HepG2 (cell line): Measurements from ENCODE around the gene SOBP. TPM values are rescaled to one million over a fixed set of nuclear protein-coding genes. Genes with fewer than 3 reads are reported as not detected.

Source experiments
- ATAC-seq: fragments of 200-7000 bp; cut with Tn5 transposase; 3 replicates; pipeline ENCODE4 v1.9.1; 2020; ENCODE audit warnings: mild to moderate bottlenecking, moderate library complexity
- BruUV-seq: library from RNA; stranded (reverse); fragments of 400-500 nt; replicated peaks from 2 replicates; lab custom pipeline; 2021; lab: Mats Ljungman, UMichigan
- CTCF ChIA-PET: fragments of 300-600 bp; formaldehyde crosslinking; extraction: SDS; loops from one replicate; lab custom pipeline; 2021; ENCODE audit warnings: low total read pairs, inconsistent platforms, low intra/inter-chr PET ratio; lab: Yijun Ruan, JAX
- POLR2A ChIA-PET: fragments of 350-600 bp; sonication (Branson Sonifier 250); formaldehyde crosslinking; loops from one replicate; lab custom pipeline; 2020; ENCODE audit warnings: antibody characterized with exemption, inconsistent platforms; lab: Yijun Ruan, JAX
- DNase-seq: peaks from one replicate; pipeline ENCODE4 v3.0.0-alpha.2; 2015; ENCODE audit warnings: low spot score
- FAIRE-seq: peaks from 3 replicates; lab custom pipeline; 2011; peaks lifted over from hg19 to GRCh38; lab: Jason Lieb, UNC
- H2AFZ ChIP-seq: one replicate; pipeline ENCODE4 v1.6.1; 2011; ENCODE audit warnings: low read length, inconsistent platforms
- H3K27ac ChIP-seq: fragments of 300-600 bp; 3 replicates; pipeline ENCODE4 v1.8.0; 2011; ENCODE audit warnings: mixed run types, mild to moderate bottlenecking, mixed read lengths, low read length, inconsistent platforms; ENCODE audit not compliant: insufficient read depth; ENCODE audit errors: extremely low read length
- H3K27me3 ChIP-seq, 2 experiments: fragments of 200-600 bp in 1 of 2; 2 replicates in 1 of 2; 3 replicates in 1 of 2; pipeline versions ENCODE4 v1.6.0 to v1.8.0; 2011; ENCODE audit warnings: low read length in 2 of 2, mild to moderate bottlenecking in 2 of 2, moderate library complexity in 2 of 2, inconsistent platforms in 1 of 2; ENCODE audit not compliant: insufficient read depth in 2 of 2, control insufficient read depth in 1 of 2
- H3K36me3 ChIP-seq, 2 experiments: fragments of 200-600 bp in 1 of 2; replicated peaks in 1 of 2; 2 replicates in 1 of 2; 3 replicates in 1 of 2; pipeline versions ENCODE4 v1.5.1 to v1.8.0; 2011; ENCODE audit warnings: low read length in 2 of 2, inconsistent platforms in 1 of 2; ENCODE audit not compliant: insufficient read depth in 2 of 2, control insufficient read depth in 1 of 2
- H3K4me1 ChIP-seq: 2 replicates; pipeline ENCODE4 v1.5.1; 2012; ENCODE audit warnings: low read length, inconsistent platforms; ENCODE audit not compliant: insufficient read depth
- H3K4me2 ChIP-seq: 2 replicates; pipeline ENCODE4 v1.6.0; 2011; ENCODE audit warnings: low read depth, low read length, inconsistent platforms
- H3K4me3 ChIP-seq, 3 experiments: fragments of 200-600 bp in 1 of 3; sonication (generic), shearing (Covaris generic) in 1 of 3; replicated peaks in 1 of 3; 2 replicates each; pipeline ENCODE4 v1.5.1; 2011 to 2016; ENCODE audit warnings: low read length in 3 of 3, inconsistent platforms in 2 of 3, low read depth in 2 of 3, mild to moderate bottlenecking in 2 of 3, control low read depth in 1 of 3, mixed read lengths in 1 of 3; ENCODE audit not compliant: insufficient read depth in 1 of 3
- H3K79me2 ChIP-seq: one replicate; pipeline ENCODE4 v1.6.1; 2011; ENCODE audit warnings: low read length, inconsistent platforms; ENCODE audit not compliant: insufficient read depth
- H3K9ac ChIP-seq: 2 replicates; pipeline ENCODE4 v1.6.0; 2011; ENCODE audit warnings: mild to moderate bottlenecking, low read depth, low read length, inconsistent platforms; ENCODE audit not compliant: insufficient read depth
- H3K9me3 ChIP-seq: 2 replicates; pipeline ENCODE4 v1.5.1; 2012; ENCODE audit warnings: mild to moderate bottlenecking, low read length
- H4K20me1 ChIP-seq: 2 replicates; pipeline ENCODE4 v1.6.0; 2011; ENCODE audit warnings: inconsistent platforms, mild to moderate bottlenecking, low read length, moderate library complexity; ENCODE audit not compliant: insufficient read depth
- ATAD3A ChIP-seq: sonication (generic); formaldehyde crosslinking; IDR thresholded peaks from 2 replicates; pipeline ENCODE4 v1.4.0; 2020; ENCODE audit warnings: missing genetic modification reagents
- ATM ChIP-seq: fragments of 450-650 bp; IDR thresholded peaks from 2 replicates; pipeline ENCODE4 v1.7.1; 2017; ENCODE audit warnings: mild to moderate bottlenecking, borderline replicate concordance
- CREB3 ChIP-seq: sonication (generic); formaldehyde crosslinking; IDR thresholded peaks from 2 replicates; pipeline ENCODE4 v1.5.0; 2020; ENCODE audit warnings: missing genetic modification reagents
- GABPB1 ChIP-seq: IDR thresholded peaks from 2 replicates; pipeline ENCODE4 v1.6.1; 2016; ENCODE audit warnings: mild to moderate bottlenecking, missing genetic modification reagents, moderate library complexity, missing compliant biosample characterization
- KDM1A ChIP-seq: IDR thresholded peaks from 2 replicates; pipeline ENCODE4 v1.6.1; 2016; ENCODE audit warnings: missing compliant biosample characterization
- LBX2 ChIP-seq: sonication (generic); formaldehyde crosslinking; IDR thresholded peaks from 2 replicates; pipeline ENCODE4 v1.5.0; 2020; ENCODE audit warnings: missing genetic modification reagents, mild to moderate bottlenecking, borderline replicate concordance
- MAFF ChIP-seq: IDR thresholded peaks from 2 replicates; pipeline ENCODE4 v1.6.1; 2011; ENCODE audit warnings: low read depth, low read length, improper control_type of control experiment
- MED13 ChIP-seq: sonication (generic); formaldehyde crosslinking; IDR thresholded peaks from 2 replicates; pipeline ENCODE4 v1.5.0; 2020; ENCODE audit warnings: missing genetic modification reagents
- MTA1 ChIP-seq: sonication (generic); formaldehyde crosslinking; IDR thresholded peaks from 2 replicates; pipeline ENCODE4 v1.4.0; 2020; ENCODE audit warnings: missing genetic modification reagents, mild to moderate bottlenecking, borderline replicate concordance
- U2AF2 ChIP-seq: fragments of 200-400 bp; formaldehyde crosslinking; IDR thresholded peaks from 2 replicates; pipeline ENCODE4 v1.6.1; 2017; ENCODE audit warnings: low read depth, mild to moderate bottlenecking, low read length
- WIZ ChIP-seq: sonication (generic); formaldehyde crosslinking; IDR thresholded peaks from 2 replicates; pipeline ENCODE4 v1.5.1; 2020; ENCODE audit warnings: mild to moderate bottlenecking, missing genetic modification reagents
- ZMYM4 ChIP-seq: sonication (generic); formaldehyde crosslinking; IDR thresholded peaks from 2 replicates; pipeline ENCODE4 v1.8.1; 2023; ENCODE audit warnings: mild to moderate bottlenecking, missing genetic modification reagents
- ZNF557 ChIP-seq: sonication (generic); formaldehyde crosslinking; IDR thresholded peaks from 2 replicates; pipeline ENCODE4 v1.4.0; 2020; ENCODE audit warnings: missing genetic modification reagents
- ZNF558 ChIP-seq: sonication (generic); formaldehyde crosslinking; IDR thresholded peaks from 2 replicates; pipeline ENCODE4 v1.9.0; 2022; ENCODE audit warnings: mild to moderate bottlenecking, missing genetic modification reagents, borderline replicate concordance
- ZNF644 ChIP-seq: IDR thresholded peaks from 2 replicates; pipeline ENCODE4 v1.6.1; 2016; ENCODE audit warnings: low read depth
- ZNF784 ChIP-seq: sonication (generic); formaldehyde crosslinking; IDR thresholded peaks from 2 replicates; pipeline ENCODE4 v1.5.1; 2020; ENCODE audit warnings: missing genetic modification reagents, mild to moderate bottlenecking, borderline replicate concordance
- ZSCAN21 ChIP-seq: sonication (generic); formaldehyde crosslinking; IDR thresholded peaks from 2 replicates; pipeline ENCODE4 v1.8.0; 2022; ENCODE audit warnings: mild to moderate bottlenecking, missing genetic modification reagents, moderate library complexity, borderline replicate concordance
- WGBS: methylation state at CpG from one replicate; pipeline ENCODE4 v1.1.6; 2017; ENCODE audit warnings: low lambda C conversion rate; 5-methylcytosine and 5-hydroxymethylcytosine counted together
- in situ Hi-C: cut with HindIII; loops from 2 replicates; pipeline ENCODE4 v1.10.0; 2017; ENCODE audit warnings: low pct_unique_long_range_greater_than_20kb; ENCODE audit not compliant: extremely low pct_ligation_motif_present
- intact Hi-C: fragments of 100-400 bp; cut with micrococcal nuclease; formaldehyde crosslinking; loops from one replicate; pipeline ENCODE4 v1.10.0; 2022; ENCODE audit not compliant: unreplicated experiment
- polyA plus RNA-seq, 8 experiments: library from polyadenylated mRNA; depleted of rRNA in 3 of 8; stranded (reverse) in 7 of 8; unstranded in 1 of 8; fragments of >200 nt; fragmentation: Illumina TruSeq in 4 of 8; extraction: Trizol in 4 of 8; gene quantifications; 2 replicates each; pipeline versions ENCODE4 v1.2.1 to v1.2.3, GENCODE V29; 2011 to 2016; ENCODE audit warnings: low read depth in 4 of 8, missing spikeins in 1 of 8, mixed read lengths in 1 of 8; ENCODE audit not compliant: insufficient read depth in 1 of 8
- total RNA-seq, 5 experiments: library from RNA; depleted of rRNA; stranded (reverse); fragments of >200 nt; fragmentation: Illumina TruSeq; extraction: Trizol; gene quantifications; 2 replicates each; pipeline ENCODE4 v1.2.3, GENCODE V29; 2016; ENCODE audit warnings: low read depth in 1 of 5

Gene SOBP
- total and polyA plus RNA-seq, 2 of the 13 experiments (the other 11 are each of a cell fraction or from before 2014, with no cell fraction given), result 1.5 to 6.9 TPM

- peaks cover 15 to 27% of the 10 kb centered on the region in 2 experiments for H3K36me3 ChIP-seq
- 98% methylated on average over 40 of the region's 40 CpGs for WGBS
These were observed 145.2 kb downstream of the SOBP start for GRCh38 chr6:107635057-107635515.

GRCh38 chr6:107636486-107636885 lies 146.6 kb downstream of the SOBP start:
- CTCF ChIA-PET, result no interaction called here
- 95% methylated on average over 10 of the region's 10 CpGs for WGBS

More at GRCh38 chr6:107635057-107635515, 145.2 kb downstream of the SOBP start:
- Histone ChIP-seq H3K4me2 (no peak overlapping the region), H3K4me1 (no peaks in the 10 kb centered on the region), H3K27ac (no peak overlapping the region), H3K9ac (no peak overlapping the region), H2AFZ (no peak overlapping the region), H3K4me3 (no peak overlapping the region), H3K79me2 (no peaks in the 10 kb centered on the region), H3K27me3 (no peaks in the 10 kb centered on the region), H4K20me1 (no peaks in the 10 kb centered on the region), H3K9me3 (no peaks in the 10 kb centered on the region)
- ATAC-seq (no peak), FAIRE-seq (no peak), DNase-seq (no peak)
- BruUV-seq, result no TSS peak
- CTCF ChIA-PET, result no interaction called here
- no peak for TF ChIP-seq ATM
- TF ChIP-seq ZNF558 (CRISPR knock-in tag), result no peak
- TF ChIP-seq ATAD3A (CRISPR knock-in tag), result no peak
- TF ChIP-seq MED13 (CRISPR knock-in tag), result no peak
- no peak for TF ChIP-seq MTA1 (CRISPR knock-in tag)
- TF ChIP-seq GABPB1 (CRISPR knock-in tag), result no peak
- TF ChIP-seq U2AF2, result no peak
- TF ChIP-seq MAFF, result no peak
- TF ChIP-seq ZNF644 (CRISPR knock-in tag), result no peak
- TF ChIP-seq ZNF557 (CRISPR knock-in tag), result no peak
- no peak for TF ChIP-seq WIZ (CRISPR knock-in tag)
- no peak for TF ChIP-seq ZMYM4 (CRISPR knock-in tag)
- no peak for TF ChIP-seq KDM1A (CRISPR knock-in tag)
- intact Hi-C loops, result no loop called here
- in situ Hi-C loops, result no loop called here
- POLR2A ChIA-PET, result no interaction called here

More at GRCh38 chr6:107636486-107636885, 146.6 kb downstream of the SOBP start:
- Histone ChIP-seq H3K27ac (no peak overlapping the region), H3K4me1 (no peaks in the 10 kb centered on the region), H4K20me1 (no peaks in the 10 kb centered on the region), H3K4me2 (no peak overlapping the region), H3K27me3 (no peaks in the 10 kb centered on the region), H3K9me3 (no peaks in the 10 kb centered on the region), H2AFZ (no peak overlapping the region), H3K36me3 (peaks cover 15 to 35% of the 10 kb centered on the region in 2 experiments), H3K79me2 (no peaks in the 10 kb centered on the region), H3K4me3 (no peak overlapping the region), H3K9ac (no peak overlapping the region)
- POLR2A ChIA-PET, result no interaction called here
- no TSS peak for BruUV-seq
- DNase-seq, result no peak
- FAIRE-seq, result no peak
- no peak for TF ChIP-seq ZSCAN21 (CRISPR knock-in tag)
- no peak for TF ChIP-seq CREB3
- no peak for TF ChIP-seq LBX2 (CRISPR knock-in tag)
- no peak for TF ChIP-seq ZNF784 (CRISPR knock-in tag)
- in situ Hi-C loops (no loop called here), intact Hi-C loops (no loop called here)
- no peak for ATAC-seq
